Coronary artery (tissue), 2 donors: Measurements from ENCODE around the gene RAB34.

ENCODE experiments used
- DNase-seq: peaks from one replicate; pipeline ENCODE4 v3.0.0-alpha.2; 2017; ENCODE audit warnings: low spot score
- H3K27ac ChIP-seq, 2 donors: fragments of 200-600 bp; sonication (generic); one replicate each; pipeline ENCODE4 v1.5.1; 2016 to 2019
- H3K4me3 ChIP-seq: fragments of 200-600 bp; sonication (generic); 2 replicates; pipeline ENCODE4 v1.5.1; 2016; ENCODE audit warnings: mild to moderate bottlenecking, moderate library complexity
- CTCF ChIP-seq: fragments of 200-600 bp; sonication (generic); IDR thresholded peaks from one replicate; pipeline ENCODE4 v1.5.1; 2019; ENCODE audit warnings: antibody characterized with exemption

The RAB34 gene

GRCh38 chr17:28675980-28676379, 41.7 kb downstream of the RAB34 start:
- no peak for TF ChIP-seq CTCF

GRCh38 chr17:28675490-28675889, 42.2 kb downstream of the RAB34 start:
- DNase-seq = no peak
- H3K27ac ChIP-seq = no peak overlapping the region
- TF ChIP-seq CTCF = no peak
- no peak overlapping the region for H3K4me3 ChIP-seq

More at GRCh38 chr17:28675980-28676379, 41.7 kb downstream of the RAB34 start:
- Histone ChIP-seq H3K27ac (no peak overlapping the region), H3K4me3 (no peak overlapping the region)
- no peak for DNase-seq

- H3K27ac ChIP-seq = no peak overlapping the region
- no peak overlapping the region for H3K4me3 ChIP-seq
- DNase-seq = no peak
- TF ChIP-seq CTCF = no peak
Observed at GRCh38 chr17:28669918-28670317, 47.8 kb downstream of the RAB34 start.

GRCh38 chr17:28667870-28668269, 49.8 kb downstream of the RAB34 start:
- H3K4me3 ChIP-seq = no peak overlapping the region
- no peak overlapping the region for H3K27ac ChIP-seq
- TF ChIP-seq CTCF = no peak
- DNase-seq = no peak

- Histone ChIP-seq H3K27ac (no peak overlapping the region), H3K4me3 (no peak overlapping the region)
- TF ChIP-seq CTCF = no peak
- DNase-seq = no peak
Observed at GRCh38 chr17:28665994-28666393, 51.7 kb downstream of the RAB34 start.
